Stomach (tissue), 4 donors: ENCODE data around the gene DACT2.

ENCODE experiments used
- EP300 ChIP-seq: sonication (generic); formaldehyde crosslinking; IDR thresholded peaks from one replicate; pipeline ENCODE4 v1.6.1; 2017; ENCODE audit warnings: antibody characterized with exemption
- POLR2A ChIP-seq, 4 donors: fragments of 450-650 bp; IDR thresholded peaks; one replicate each; pipeline ENCODE4 v1.6.1; 2016; ENCODE audit warnings: antibody characterized with exemption in 4 of 4, control low read depth in 2 of 4, mild to moderate bottlenecking in 1 of 4, moderate library complexity in 1 of 4
- POLR2AphosphoS5 ChIP-seq, 3 donors: sonication (generic); formaldehyde crosslinking; IDR thresholded peaks; one replicate each; pipeline ENCODE4 v1.6.1; 2016; ENCODE audit warnings: antibody characterized with exemption in 3 of 3
- TF ChIP-seq, protein P1 (sequence below), 7 experiments: fragments of 450-650 bp in 4 of 7; fragments of 200-600 bp in 3 of 7; sonication (generic) in 3 of 7; IDR thresholded peaks; one replicate each; pipeline ENCODE4 v1.5.1; 2016 to 2019; ENCODE audit warnings: antibody characterized with exemption in 7 of 7, control low read depth in 2 of 7, mild to moderate bottlenecking in 1 of 7

- TF ChIP-seq, protein P1, sequence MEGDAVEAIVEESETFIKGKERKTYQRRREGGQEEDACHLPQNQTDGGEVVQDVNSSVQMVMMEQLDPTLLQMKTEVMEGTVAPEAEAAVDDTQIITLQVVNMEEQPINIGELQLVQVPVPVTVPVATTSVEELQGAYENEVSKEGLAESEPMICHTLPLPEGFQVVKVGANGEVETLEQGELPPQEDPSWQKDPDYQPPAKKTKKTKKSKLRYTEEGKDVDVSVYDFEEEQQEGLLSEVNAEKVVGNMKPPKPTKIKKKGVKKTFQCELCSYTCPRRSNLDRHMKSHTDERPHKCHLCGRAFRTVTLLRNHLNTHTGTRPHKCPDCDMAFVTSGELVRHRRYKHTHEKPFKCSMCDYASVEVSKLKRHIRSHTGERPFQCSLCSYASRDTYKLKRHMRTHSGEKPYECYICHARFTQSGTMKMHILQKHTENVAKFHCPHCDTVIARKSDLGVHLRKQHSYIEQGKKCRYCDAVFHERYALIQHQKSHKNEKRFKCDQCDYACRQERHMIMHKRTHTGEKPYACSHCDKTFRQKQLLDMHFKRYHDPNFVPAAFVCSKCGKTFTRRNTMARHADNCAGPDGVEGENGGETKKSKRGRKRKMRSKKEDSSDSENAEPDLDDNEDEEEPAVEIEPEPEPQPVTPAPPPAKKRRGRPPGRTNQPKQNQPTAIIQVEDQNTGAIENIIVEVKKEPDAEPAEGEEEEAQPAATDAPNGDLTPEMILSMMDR (IDR thresholded peaks at IDR 0.05), result peak in 3 of 7 experiments; percentile 12 to 45 (median 18)
- TF ChIP-seq POLR2A (IDR thresholded peaks at IDR 0.05) (no peak), POLR2AphosphoS5 (IDR thresholded peaks at IDR 0.05) (no peak), EP300 (no peak)
Observed at GRCh38 chr6:168314948-168315347, 4.6 kb downstream of the DACT2 start.
